ENCODE data around the gene UPB1.

UPB1 gene

DNA sequence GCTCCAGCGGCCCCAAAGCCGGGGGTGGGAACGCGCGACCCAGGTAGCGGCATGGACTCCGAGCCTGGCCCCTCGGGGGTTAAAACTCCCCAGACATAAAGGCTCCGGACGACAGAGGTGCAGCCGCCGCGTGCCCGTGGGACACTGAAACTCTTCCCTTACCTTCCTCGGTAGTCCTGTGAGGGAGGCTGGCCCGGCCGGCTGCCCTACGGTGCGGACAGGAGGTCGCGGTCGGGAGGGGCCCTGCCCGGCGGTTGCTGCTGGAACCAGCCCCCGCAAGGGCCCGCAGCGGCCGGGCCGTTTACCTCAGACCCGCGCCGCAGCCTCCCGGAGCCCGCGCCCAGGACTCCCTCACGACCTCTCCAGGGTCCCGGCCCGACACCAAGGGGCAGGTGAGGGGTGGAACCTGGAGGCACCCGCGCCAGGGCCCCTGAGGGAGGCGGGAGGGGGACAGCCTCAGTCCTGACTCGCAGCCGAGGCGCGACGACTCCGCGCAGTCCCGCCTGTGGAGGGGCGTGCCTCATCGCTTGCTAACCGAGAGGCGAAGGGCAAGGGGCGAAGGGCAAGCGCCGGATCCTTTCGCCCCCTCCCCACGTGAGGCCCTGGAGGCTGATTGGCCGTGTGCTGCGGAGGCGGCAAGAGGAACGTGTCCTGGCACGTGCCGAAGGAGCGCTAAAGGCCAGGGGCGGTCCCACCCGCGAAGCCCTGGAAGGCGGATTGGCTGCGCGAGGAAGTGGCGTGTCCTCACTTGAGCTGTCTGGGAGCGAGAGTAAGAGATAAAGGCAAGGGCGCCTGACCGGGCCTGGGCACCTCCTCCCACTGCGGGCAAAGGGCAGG lies at the start of gene UPB1:
Gene UPB1, plus strand, starts transcription at position 805 of the 837 bp plus-strand sequence. CDS start 72 bp downstream, outside the sequence.
- no peak for DNase-seq

DNA sequence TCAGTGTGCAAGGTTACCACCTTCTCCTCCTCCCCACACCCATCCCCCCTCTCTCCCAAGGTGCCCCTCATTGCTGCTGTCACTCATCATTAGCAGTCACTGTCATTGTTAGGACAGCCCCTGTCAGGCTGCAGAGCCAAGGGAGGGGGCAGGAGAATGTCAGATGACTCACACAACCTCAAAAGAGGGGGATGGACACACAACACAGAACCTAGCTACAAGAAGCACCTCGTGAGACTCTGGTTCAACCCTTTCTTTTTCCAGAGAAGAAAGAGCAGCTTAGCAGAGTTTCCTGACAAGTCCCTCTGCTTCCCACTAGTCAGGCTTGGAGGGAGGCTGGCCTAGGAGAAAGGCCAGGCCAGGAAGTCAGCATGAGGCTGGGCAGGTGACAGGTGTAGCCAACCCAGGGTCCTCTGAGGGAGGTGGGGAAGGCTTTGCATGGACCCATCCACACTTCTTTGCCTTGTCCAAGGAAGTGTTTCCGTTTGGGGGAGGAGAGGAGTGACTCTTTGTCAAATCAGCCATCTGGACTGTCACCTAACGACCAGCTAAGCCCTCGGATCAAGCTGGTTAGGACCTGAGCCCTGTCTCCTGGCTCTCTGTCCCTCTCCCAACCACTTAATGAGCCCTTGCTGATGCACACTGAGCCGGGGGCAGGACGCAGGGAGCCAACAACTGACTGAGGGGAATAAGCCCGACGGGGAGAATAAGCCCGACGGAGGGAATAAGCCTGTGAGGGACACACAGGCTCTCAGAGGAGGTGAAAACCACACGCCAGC lies 49.5 kb upstream of the UPB1 start:
- no peak for DNase-seq

DNA sequence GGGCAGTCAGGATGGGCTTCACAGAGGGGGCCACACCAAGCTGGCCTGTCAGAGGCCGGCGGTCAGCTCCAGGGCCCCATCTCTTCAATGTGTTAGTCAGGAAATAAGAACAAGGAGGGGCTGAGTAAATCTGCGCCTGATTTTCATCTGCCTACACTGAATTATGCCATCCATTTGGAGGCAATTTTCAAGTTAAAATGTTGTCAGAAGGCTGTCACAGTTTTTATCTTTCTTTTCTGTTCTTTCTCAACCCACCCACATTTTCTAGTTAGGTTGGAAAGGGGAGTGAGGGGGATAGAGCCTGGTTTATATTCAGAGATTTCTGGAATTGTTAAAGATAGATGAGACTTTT lies 48.9 kb upstream of the UPB1 start:
- no peak for DNase-seq

DNA sequence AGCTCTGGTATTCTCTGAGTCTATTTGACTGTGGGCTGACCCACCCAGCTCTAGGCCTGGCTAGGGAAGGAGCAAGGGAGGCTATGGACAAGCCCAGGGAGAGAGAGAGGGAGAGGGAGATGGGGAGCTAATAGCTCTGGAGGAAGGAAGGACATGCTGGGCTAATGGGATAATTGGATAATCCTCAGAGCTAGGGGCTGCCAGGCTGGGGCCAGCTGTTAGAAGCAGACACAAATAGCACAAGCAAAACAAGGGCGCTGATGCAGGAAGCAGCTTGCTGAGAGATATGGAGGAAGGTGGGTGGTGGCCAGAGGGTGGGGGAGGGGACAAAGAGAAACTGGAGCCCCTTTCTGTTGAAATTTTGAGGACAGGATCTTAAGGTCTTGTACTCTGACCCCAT lies 44.5 kb upstream of the UPB1 start:
- DNase-seq, result no peak

DNA sequence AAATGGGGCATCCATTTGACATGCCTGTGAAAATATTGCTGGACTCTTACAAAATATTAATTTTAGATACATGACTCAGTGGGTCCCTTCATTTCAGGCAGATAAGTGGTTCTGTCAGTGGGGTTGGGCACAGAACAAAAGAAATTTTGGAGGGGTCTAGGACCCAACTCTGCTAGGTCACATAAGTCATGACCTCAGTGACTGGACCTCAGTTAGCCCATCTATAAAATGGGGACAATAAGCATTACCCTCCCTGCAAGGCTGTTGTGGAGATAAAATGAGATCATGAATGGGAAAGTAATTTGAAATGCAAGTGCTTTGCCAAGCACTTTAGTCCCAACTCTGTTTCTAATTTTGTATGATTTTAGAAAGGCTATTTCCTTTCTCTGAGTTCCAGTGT lies 44.0 kb upstream of the UPB1 start:
- DNase-seq, result no peak

DNA sequence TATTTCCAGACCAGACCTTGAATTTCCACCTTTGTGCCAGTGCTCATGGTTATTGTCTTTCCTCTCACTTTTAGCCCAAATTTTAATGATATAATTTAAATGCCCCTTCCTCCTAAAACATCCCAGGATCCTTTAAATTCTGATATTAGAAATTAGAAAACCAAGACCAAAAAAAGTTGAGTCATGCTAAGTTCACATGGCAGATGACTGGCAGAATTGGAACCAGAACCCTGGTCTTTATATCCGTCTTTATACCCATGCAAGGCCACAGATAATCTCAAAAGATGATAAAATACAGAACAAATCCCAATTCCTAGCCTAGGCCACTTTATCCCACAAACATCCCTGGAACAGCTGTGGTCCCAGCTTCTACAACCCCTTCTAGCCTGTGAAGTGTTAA lies 41.3 kb upstream of the UPB1 start:
- no peak for DNase-seq

DNA sequence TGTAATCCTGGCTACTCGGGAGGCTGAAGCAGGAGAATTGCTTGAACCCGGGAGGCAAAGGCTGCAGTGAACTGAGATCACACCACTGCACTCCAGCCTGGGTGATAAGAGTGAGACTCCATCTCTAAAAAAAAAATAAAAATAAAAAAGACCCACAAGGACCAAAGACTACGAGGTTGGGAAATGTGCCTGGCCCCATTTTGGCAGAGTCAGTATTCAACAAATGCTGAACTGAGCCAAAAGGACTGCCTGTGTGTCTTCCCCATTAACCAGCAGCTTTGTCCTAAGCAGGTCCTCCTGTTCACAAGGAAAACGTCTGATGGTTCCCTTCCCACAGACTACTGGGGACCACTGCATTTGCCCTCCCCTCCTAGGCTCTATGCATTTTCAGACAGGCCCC lies 40.1 kb upstream of the UPB1 start:
- no peak for DNase-seq

DNA sequence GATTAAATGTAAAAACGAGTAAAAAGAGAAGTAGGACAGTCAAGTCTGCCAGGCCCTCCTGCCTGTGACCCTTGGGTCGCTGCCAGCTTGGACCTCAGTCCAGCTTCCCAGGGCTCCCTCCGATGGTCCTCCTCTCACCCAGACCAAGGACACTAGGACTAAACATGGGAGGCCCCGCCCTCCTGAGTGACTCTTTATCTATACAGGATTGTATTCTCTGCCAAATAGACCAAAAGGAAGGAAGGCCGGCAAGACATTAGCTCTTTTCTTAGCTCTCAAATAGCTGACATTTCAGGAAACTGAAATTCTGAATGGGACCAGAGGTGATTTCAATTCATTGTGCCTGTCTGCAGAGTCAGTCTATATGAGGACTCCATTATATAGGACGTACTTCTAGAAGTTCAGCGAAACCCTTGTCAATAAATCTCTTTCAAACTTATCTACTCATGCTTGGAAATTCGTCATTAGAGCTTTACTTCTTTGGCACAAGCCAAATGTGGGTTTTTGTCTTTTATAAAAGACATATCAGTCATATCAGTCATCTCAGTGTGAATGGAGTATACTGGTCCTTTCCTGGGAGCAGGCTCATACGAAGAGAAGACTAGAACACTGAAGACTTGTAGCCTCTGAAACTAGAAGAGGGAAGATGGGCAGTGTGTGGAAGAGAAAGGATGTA lies 39.2 kb upstream of the UPB1 start:
- DNase-seq, result no peak

DNA sequence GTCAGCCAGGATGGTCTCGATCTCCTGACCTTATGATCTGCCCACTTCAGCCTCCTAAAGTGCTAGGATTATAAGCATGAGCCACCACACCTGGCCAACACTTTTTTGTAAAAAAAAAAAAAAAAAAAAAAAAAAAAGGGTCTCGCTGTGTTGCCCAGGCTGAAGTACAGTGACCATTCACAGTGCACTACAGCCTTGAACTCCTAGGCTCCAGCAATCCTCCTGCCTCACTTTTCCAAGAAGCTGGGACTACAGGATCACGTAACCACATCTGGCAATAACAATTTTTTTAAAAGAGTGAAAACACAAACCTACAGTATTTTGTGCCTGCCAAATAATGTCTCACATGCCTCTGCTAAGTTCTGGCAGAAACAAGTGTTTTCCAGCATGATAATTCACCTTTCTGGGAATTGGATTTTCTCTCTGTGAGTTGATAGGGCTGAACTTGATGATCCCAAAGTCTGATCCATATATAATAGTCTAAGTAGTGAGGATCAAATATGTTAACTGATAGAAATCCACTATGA lies 37.2 kb upstream of the UPB1 start:
- no peak for DNase-seq

DNA sequence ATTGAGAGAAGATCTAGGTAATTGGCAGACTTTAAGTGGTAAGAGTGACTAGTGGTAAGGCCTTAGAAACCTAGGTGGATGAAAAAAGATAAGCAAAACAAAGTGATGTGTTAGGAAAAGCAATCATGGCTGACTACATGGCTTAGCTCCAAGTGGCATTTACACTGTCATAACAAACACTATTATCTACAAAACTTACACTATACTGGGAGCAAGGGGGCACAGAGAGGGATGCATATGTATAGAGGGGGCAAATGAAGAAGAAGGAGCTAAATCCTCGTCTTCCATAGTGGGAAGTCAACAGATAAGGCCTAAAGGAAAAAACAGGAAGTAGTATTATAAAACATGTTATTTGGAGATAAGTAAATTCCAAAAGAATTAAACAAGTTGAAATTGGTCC lies 35.2 kb upstream of the UPB1 start:
- no peak for DNase-seq

DNA sequence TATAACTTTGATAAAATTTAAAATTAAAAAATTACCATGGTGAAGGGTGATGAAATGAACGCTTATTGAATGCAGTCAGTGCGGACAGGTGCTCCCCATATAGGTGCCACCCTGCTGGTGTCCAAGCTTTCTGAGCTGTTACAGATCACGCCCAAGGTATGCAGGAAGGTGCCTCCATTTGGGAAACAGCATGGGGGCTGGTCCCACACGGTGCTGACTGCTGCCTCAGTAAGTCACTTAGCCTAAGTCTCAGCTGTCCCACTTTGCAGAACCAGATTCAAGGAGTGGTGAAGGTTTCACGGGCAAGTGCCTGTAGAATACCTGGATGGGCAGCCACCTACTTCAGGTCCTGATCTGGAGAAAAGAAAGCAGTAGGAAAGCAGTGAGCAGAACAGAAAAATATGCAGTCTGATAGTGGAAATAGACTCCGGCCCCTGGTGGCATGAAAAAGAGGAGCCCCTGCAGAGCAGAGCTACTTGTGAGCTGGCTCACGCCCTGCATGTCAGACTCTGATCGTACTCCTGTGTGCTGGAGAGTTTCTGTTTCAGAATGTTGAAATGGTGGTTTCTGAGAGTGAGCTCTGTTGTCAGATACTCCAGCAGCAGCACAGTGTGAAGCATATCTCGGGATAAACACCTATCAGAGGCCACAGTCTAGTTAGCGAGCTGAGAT lies 34.6 kb upstream of the UPB1 start:
- no peak for DNase-seq

DNA sequence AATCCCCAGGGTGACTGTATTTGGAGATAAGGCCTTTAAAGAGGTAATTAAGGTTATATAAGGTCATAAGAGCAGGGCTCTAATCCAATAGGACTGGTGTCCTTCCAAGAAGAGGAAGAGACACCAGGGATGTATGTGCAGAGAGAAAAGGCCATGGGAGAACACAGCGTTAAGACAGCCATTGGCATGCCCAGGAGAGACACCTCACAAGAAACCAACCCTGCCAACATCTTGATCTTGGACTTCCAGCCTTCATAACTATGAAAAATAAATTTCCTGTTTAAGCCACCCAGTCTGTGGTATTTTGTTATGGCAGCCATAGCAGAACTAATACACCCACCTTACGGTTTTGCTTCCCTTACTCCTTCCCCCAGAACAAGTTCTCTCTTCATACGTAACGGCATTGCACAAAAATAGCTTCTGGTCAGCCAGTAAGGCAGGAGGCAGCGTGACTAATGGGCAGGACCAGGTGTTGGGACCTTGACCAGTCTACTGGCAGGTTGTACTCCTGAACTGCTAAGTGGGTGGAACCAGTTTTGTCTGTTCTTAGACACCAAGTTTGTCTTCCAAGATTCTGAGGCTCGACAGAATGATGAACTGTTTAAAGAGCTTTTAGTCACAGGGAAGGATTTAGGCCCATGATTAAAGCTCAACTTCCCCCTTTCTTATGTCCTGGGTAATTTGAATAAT lies 31.9 kb upstream of the UPB1 start:
- DNase-seq, result no peak

DNA sequence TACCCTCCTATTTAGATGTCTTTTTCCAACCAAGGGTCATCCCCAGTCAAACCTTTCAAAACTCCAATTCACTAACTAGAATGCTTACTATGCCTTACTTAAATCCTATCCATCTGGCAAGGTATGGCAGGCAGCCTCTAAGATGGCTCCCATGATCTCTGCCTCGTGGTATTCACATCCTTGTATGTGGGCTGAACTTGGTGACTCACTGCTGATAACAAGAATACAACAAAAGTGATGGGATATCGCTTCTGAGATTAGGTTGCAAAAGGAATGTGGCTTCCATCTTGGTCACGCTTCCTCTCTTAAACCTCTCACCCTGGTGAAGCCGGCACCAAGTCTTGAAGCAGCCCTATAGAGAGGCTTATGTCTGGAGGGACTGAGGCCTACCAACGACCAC lies 29.6 kb upstream of the UPB1 start:
- DNase-seq, result no peak

DNA sequence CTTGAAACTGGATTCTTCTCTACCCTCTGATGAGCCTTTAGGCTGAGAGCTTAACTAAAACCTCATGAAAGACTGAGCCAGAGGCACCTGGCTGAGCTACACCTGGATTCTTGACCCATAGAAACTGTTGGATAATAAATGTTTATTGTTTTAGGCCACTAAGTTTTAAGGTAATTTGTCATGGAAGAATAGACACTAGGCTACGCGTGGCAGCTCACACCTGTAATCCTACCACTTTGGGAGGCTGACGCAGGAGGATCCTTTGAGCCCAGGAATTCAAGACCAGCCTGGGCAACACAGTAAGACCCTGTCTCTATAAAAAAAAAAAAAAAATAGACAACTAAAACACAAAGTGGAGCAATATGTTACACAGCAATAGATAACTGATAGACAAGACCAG lies 29.2 kb upstream of the UPB1 start:
- DNase-seq, result no peak

DNA sequence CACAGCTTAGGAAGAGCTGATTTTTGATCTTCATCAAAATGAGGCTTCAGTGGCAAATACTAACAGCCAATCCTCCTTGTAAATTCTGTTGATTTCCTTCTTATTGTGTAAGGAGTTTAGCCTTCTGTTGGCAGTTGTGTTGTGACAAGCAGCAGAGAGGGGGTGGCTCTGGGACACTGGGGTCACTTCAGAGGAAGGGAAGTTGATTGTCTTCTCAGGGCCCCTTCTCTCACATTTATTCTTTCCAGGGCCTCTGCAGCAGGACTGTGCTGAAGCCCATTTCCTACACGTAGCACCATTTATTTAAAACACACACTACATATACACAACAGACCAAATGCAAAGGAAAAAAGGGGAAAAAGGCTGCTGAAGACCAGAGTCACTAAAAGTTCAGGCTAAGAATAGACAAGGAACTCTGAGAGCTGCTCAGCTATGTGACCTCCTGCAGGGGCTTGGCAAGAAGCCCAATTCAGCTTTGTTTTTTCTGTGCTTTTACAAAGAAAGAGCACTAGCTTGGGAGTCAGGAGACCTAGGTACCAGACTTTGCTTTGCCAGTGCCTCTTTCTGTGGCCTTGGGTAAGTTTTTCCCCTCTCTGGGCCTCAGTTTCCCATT lies 28.3 kb upstream of the UPB1 start:
- no peak for DNase-seq

DNA sequence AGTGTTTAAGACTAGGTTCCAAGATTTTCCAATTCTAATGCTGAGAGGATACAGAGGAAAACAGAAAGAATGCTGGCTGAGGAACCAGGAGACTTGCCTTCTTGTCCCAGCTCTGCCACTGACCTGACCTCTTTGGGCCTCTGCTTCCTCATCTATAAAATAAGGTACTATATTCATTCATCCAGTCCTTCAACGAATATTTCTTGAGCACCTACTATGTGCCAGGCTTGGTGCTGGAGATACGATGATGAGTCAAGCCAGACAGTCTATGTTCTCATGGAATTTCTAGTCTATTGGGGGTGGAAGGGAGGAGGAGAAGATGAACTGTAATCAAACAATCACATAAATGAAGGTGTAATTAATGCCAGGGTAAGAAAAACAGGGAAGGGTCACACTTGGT lies 27.8 kb upstream of the UPB1 start:
- no peak for DNase-seq

DNA sequence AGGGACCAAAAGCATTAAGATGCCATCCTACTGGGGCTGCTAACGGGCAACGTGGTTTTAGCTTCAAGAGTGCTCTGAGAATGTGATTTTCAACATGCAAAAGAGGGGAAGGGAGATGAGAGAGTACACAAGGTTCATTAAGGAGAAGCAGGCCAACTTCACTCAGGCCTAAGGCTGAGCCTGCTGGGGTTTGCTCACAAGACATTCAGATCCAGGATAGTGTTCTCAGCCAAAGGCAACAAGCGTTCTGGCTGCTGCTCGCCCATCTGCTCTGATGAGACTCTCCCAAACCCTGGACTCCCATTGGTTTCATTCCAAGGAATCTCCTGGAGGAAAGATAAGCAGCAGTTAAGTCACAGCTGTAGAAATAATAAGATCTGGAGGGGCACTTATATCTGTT lies 23.6 kb upstream of the UPB1 start:
- no peak for DNase-seq

DNA sequence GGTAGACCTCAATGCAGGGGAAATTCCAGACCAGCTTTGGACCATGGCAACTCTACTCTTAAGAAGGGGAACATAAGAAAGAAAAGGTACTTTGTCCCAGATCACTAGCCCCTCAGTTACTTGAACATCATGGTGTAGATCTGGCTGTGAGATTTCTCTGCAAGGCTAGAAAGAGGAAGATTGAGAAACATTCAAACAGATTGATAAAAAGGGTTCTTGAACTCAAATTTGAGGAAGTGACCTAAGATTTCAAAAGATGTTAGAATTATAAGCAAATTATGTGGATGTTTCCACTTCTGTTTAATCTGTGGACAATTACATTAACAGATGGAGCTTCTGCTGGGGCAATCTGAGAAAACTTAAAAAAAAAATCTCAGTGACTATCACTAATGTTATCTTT lies 21.8 kb upstream of the UPB1 start:
- no peak for DNase-seq

DNA sequence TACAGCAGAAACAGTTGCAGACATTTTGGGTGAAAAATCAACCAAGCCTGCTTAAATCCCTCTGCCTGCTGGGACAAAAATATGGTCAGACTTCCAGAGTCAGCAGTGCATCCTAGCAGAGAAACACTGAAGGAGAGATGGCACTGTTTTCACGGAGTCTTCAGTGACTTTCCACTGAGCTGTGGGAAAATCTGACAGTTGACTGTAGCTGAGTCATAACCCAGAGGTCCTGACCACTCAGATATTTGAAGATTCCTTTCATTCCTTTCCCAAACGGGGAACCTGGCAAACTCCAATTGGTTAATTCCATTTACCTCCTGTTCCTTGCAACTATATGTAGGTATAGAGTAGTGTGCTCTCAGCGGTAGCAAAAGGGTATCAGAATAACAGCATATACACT lies 20.9 kb upstream of the UPB1 start:
- no peak for DNase-seq

DNA sequence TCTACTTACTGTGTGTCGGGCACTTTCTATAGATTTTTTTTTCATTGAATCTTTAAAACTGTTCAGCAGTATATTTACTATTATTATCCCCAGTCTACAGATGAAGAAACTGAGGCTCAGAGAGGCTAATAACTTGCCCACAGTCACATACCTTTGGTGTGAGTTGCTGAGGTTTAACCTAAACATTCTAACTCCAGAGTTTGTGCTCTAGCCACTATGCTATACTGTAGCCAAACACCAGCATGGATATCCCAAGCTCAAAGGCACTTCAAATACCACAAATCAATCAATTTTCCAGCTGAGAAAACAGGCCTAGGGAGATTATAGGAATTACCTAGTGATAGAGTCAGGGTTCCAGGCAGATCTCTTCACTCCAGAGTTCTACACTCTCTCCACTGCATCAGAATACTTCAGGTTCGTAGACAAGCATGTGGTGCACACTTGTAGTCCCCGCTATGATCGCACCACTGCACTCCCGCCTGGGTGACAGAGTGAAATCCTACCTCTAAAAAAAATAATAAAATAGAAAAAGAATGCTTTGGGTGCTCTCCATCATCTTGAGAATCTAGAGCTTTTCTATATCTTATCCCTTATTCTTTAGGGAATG lies 20.4 kb upstream of the UPB1 start:
- DNase-seq, result no peak

DNA sequence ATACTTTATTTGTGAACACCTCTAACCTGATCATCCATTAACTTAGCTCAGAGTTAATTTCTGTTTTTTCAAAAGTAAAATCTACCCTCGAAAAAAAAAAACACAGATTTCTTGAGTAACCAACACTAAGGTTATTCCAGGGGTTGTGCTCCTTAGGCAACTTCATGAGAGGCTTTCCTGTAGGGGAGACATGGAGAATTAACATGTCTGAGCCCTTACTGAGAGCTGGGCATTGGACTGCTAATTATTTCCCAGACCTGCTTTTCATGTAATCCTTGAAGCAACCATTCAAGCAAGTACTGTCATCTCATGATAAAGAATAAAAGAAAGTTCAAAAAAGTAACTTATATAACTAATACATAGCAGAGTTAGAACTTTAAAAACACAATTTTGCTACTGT lies 13.5 kb upstream of the UPB1 start:
- no peak for DNase-seq

DNA sequence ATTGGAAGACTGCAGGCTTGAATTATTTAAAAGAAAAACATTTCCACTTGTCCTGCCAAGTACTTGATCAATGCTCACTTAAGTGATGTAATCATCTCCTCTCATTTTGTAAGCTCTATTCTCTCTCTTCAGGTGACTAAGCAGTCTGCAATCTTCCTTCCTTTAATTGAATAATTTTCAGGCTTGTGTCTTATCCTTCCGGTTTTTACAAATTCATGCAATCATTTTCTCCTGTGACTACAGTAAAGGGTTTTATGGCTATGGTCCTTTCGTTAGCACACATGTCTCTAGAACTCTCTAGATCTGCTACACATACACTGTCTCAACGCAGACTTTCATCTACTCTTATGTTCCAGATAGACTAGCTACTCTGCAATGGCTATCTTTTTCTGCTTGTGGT lies 12.6 kb upstream of the UPB1 start:
- DNase-seq, result no peak

Data from activated gamma-delta T cell treated with Interleukin-2 at 50 U/mL for 16 hours (primary cell).